Activated naive CD8-positive, alpha-beta T cell treated with anti-CD3 and anti-CD28 coated beads, Interleukin-2, amount 50 U/mL, for 16 hours (primary cell): ENCODE data around the gene LIPK.
"Not testable (repeated sequence)": the region's sequence is repeated elsewhere in the genome, so short reads cannot be mapped to it uniquely, and the experiment has no call there.

Experiments
- DNase-seq: peaks from one replicate; pipeline ENCODE4 v3.0.0-alpha.2; 2020; ENCODE audit warnings: low read depth, low spot score

LIPK gene

GRCh38 chr10:88721392-88721791 is 15.3 kb downstream of the LIPK start:
- DNase-seq: no peak

- no peak for DNase-seq
Observed at GRCh38 chr10:88725798-88726197, 19.7 kb downstream of the LIPK start.

- DNase-seq: no peak
Observed at GRCh38 chr10:88728107-88728763, 22.2 kb downstream of the LIPK start.

- DNase-seq: no peak
Observed at GRCh38 chr10:88730864-88731263, 24.8 kb downstream of the LIPK start.

GRCh38 chr10:88731296-88731695 is 25.2 kb downstream of the LIPK start:
- DNase-seq: no peak

GRCh38 chr10:88733215-88733614 is 27.2 kb downstream of the LIPK start:
- DNase-seq: no peak

GRCh38 chr10:88735661-88736060 is 29.6 kb downstream of the LIPK start:
- no peak for DNase-seq

- not testable (repeated sequence) for DNase-seq
Observed at GRCh38 chr10:88741921-88742320, 35.9 kb downstream of the LIPK start.

- no peak for DNase-seq
Observed at GRCh38 chr10:88742448-88742847, 36.4 kb downstream of the LIPK start.

- no peak for DNase-seq
Observed at GRCh38 chr10:88744002-88744401, 38.0 kb downstream of the LIPK start.

- no peak for DNase-seq
Observed at GRCh38 chr10:88745633-88746032, 39.6 kb downstream of the LIPK start.

- DNase-seq: no peak
Observed at GRCh38 chr10:88754287-88754686, 48.2 kb downstream of the LIPK start.

GRCh38 chr10:88755753-88756152 is 49.7 kb downstream of the LIPK start:
- DNase-seq: no peak

- DNase-seq: no peak
Observed at GRCh38 chr10:88756660-88757059, 50.6 kb downstream of the LIPK start.

- DNase-seq: no peak
Observed at GRCh38 chr10:88759366-88760101, 53.5 kb downstream of the LIPK start, which contains the start of gene LIPN. LIPN (plus strand) TSS chr10:88760020; CDS start chr10:88761406, 1,386 bp downstream.

- DNase-seq: no peak
Observed at GRCh38 chr10:88762906-88763305, 56.9 kb downstream of the LIPK start.

- DNase-seq: no peak
Observed at GRCh38 chr10:88763441-88763840, 57.4 kb downstream of the LIPK start.

GRCh38 chr10:88764110-88764509 is 58.1 kb downstream of the LIPK start:
- no peak for DNase-seq

GRCh38 chr10:88765816-88766215 is 59.8 kb downstream of the LIPK start:
- DNase-seq: no peak

- no peak for DNase-seq
Observed at GRCh38 chr10:88769384-88769783, 63.3 kb downstream of the LIPK start.

GRCh38 chr10:88781206-88781605 is 75.2 kb downstream of the LIPK start:
- DNase-seq: no peak

- no peak for DNase-seq
Observed at GRCh38 chr10:88782222-88782621, 76.2 kb downstream of the LIPK start.

- no peak for DNase-seq
Observed at GRCh38 chr10:88783724-88784123, 77.7 kb downstream of the LIPK start.
